Heart right ventricle (tissue), 16 donors: ENCODE data around the gene FZD2. TPM values are rescaled to one million over a fixed set of nuclear protein-coding genes. Genes with fewer than 3 reads are reported as not detected.

Experiments used
- ATAC-seq, 8 donors: fragments of 200-7000 bp; cut with Tn5 transposase; one replicate each; pipeline ENCODE4 v1.9.1; 2020; ENCODE audit warnings: mild to moderate bottlenecking in 8 of 8, moderate library complexity in 8 of 8, moderate number of reproducible peaks in 1 of 8
- DNase-seq, 2 donors: peaks; one replicate each; pipeline ENCODE4 v3.0.0-alpha.2; 2020
- H3K27ac ChIP-seq, 10 donors: fragments of 200-600 bp; sonication (generic) in 2 of 10; one replicate each; pipeline versions ENCODE4 v1.5.0 to v1.8.0; 2020 to 2022; ENCODE audit warnings: mild to moderate bottlenecking in 3 of 10
- H3K27me3 ChIP-seq, 7 donors: fragments of 200-600 bp; one replicate each; pipeline ENCODE4 v1.8.0; 2021 to 2022; ENCODE audit warnings: mild to moderate bottlenecking in 2 of 7
- H3K36me3 ChIP-seq, 9 donors: fragments of 200-600 bp; sonication (generic) in 1 of 9; one replicate each; pipeline versions ENCODE4 v1.5.0 to v1.8.0; 2020 to 2022; ENCODE audit warnings: mild to moderate bottlenecking in 2 of 9
- H3K4me1 ChIP-seq, 9 donors: fragments of 200-600 bp; sonication (generic) in 1 of 9; one replicate each; pipeline versions ENCODE4 v1.5.0 to v1.8.0; 2020 to 2022; ENCODE audit warnings: mild to moderate bottlenecking in 4 of 9
- H3K4me3 ChIP-seq, 10 donors: fragments of 200-600 bp; sonication (generic) in 2 of 10; one replicate each; pipeline versions ENCODE4 v1.5.0 to v1.8.0; 2020 to 2022; ENCODE audit warnings: mild to moderate bottlenecking in 7 of 10, moderate library complexity in 2 of 10
- H3K9me3 ChIP-seq, 11 donors: fragments of 200-600 bp in 10 of 11; sonication (generic) in 2 of 11; one replicate each; pipeline versions ENCODE4 v1.5.0 to v1.8.0; 2013 to 2022; ENCODE audit warnings: mild to moderate bottlenecking in 2 of 11, control low read depth in 1 of 11, moderate library complexity in 1 of 11
- CTCF ChIP-seq, 9 donors: fragments of 200-600 bp; sonication (generic) in 2 of 9; IDR thresholded peaks; one replicate each; pipeline versions ENCODE4 v1.5.0 to v1.8.0; 2021 to 2022; ENCODE audit warnings: antibody characterized with exemption in 9 of 9, mild to moderate bottlenecking in 5 of 9, moderate library complexity in 1 of 9
- WGBS, 2 donors: extraction: QIAGEN DNeasy Blood & Tissue Kit; methylation state at CpG; one replicate each; pipeline ENCODE4 v1.1.7; 2013; ENCODE audit warnings: inconsistent platforms in 1 of 2; 5-methylcytosine and 5-hydroxymethylcytosine counted together
- intact Hi-C, 10 donors: fragments of 100-400 bp; cut with DNase I; formaldehyde crosslinking; loops; one replicate each; pipeline versions ENCODE4 v1.11.1 to v1.14.2; 2022
- polyA plus RNA-seq, 2 donors: library from polyadenylated mRNA; stranded (reverse); fragments of 200-250 nt; gene quantifications; one replicate each; pipeline ENCODE4 v1.2.3, GENCODE V29; 2013
- total RNA-seq, 10 donors: library from RNA; stranded (reverse); fragmentation: NEBNext Ultra II Directional in 3 of 10; extraction: Animal tissue kit (Norgen Biotek cat#: 25700) in 3 of 10; gene quantifications; one replicate each; pipeline versions ENCODE4 v1.2.1 to v1.2.4, GENCODE V29; 2021 to 2023
- donor health status: Arrhythmogenic right ventricular cardiomyopathy.
- donor health status: ischemic (EF 13 %, LVEDD 7.1; RV severe dilation, severe dysfunction).
- donor health status: healthy with polysubstance abuse.
- donor health status: DM: no; HTN: yes; CAD: no.
- donor health status: DM: no; HTN: no; CAD: no.
- donor health status: ischemic (EF 25% LVEDD 6.9; RV normal size, moderate dysfunction).
- donor health status: ischemic (EF 25% LVEDD 5.7; RV mildly dilated, moderate dysfunction).
- donor health status: healthy.
- donor health status: DM: yes; HTN: yes; CAD: no.
- donor health status: Ischemic cardiomyopathy.
- donor health status: ischemic (EF 35%, LVEDD 5.7; RV mildly dilated, moderate dysfunction).
- donor health status: nonischemic (EF 11% LVEDD 7.7; RV severe dilation, severe dysfunction).
- donor health status: DM: yes; HTN: yes; CAD: no.
- donor health status: PGD.
- donor health status: ischemic (EF 29% LVEDD 5.4; RV normal size, mild dysfunction).
- donor health status: nonischemic (EF 23%, LVEDD 6.1; RV moderate dilation, normal function).

The FZD2 gene
- total and polyA plus RNA-seq, 12 donors = 0.92 to 6.9 (median 3.2) TPM

- intact Hi-C loops = loop anchor here in 2 of 10 donors (10.0 kb wide), 1 partner anchor 135 kb away; no protein-coding TSS in a partner anchor
- peaks cover 0 to 19% (median 0%) of the 10 kb centered on the region in 9 donors for H3K4me1 ChIP-seq
- WGBS, 2 donors = 43 to 53% methylated on average over 13 to 15 of the region's 15 CpGs
- H3K9me3 ChIP-seq = no peaks in the 10 kb centered on the region
- no peaks in the 10 kb centered on the region for H3K36me3 ChIP-seq
- H3K27me3 ChIP-seq = peaks cover 0 to 43% (median 31%) of the 10 kb centered on the region in 7 donors
- ATAC-seq (no peak), DNase-seq (no peak)
- no peak overlapping the region for H3K4me3 ChIP-seq
- no peak overlapping the region for H3K27ac ChIP-seq
- no peak for TF ChIP-seq CTCF (IDR thresholded peaks at IDR 0.05)
These were observed 17.6 kb upstream of the FZD2 start for GRCh38 chr17:44539673-44540072.

GRCh38 chr17:44540246-44541084 lies 16.8 kb upstream of the FZD2 start:
- H3K27me3 ChIP-seq = peaks cover 0 to 48% (median 34%) of the 10 kb centered on the region in 7 donors
- intact Hi-C loops = no loop called here

GRCh38 chr17:44541884-44542581 lies 15.3 kb upstream of the FZD2 start:
- intact Hi-C loops = no loop called here
- Histone ChIP-seq H3K36me3 (no peaks in the 10 kb centered on the region), H3K4me1 (peaks cover 0 to 11% (median 0%) of the 10 kb centered on the region in 9 donors), H3K27ac (no peak overlapping the region), H3K9me3 (no peaks in the 10 kb centered on the region), H3K27me3 (peaks cover 0 to 48% (median 34%) of the 10 kb centered on the region in 7 donors), H3K4me3 (no peak overlapping the region)
- 60 to 61% methylated on average over 8 of the region's 8 CpGs for WGBS, 2 donors
- ATAC-seq (no peak), DNase-seq (no peak)
- no peak for TF ChIP-seq CTCF (IDR thresholded peaks at IDR 0.05)

More at GRCh38 chr17:44540246-44541084, 16.8 kb upstream of the FZD2 start:
- H3K27ac ChIP-seq = no peak overlapping the region
- no peaks in the 10 kb centered on the region for H3K36me3 ChIP-seq
- ATAC-seq (no peak), DNase-seq (no peak)
- H3K9me3 ChIP-seq = no peaks in the 10 kb centered on the region
- peaks cover 0 to 18% (median 0%) of the 10 kb centered on the region in 9 donors for H3K4me1 ChIP-seq
- 79 to 86% methylated on average over 11 of the region's 11 CpGs for WGBS, 2 donors
- H3K4me3 ChIP-seq = no peak overlapping the region
- no peak for TF ChIP-seq CTCF (IDR thresholded peaks at IDR 0.05)

DNA sequence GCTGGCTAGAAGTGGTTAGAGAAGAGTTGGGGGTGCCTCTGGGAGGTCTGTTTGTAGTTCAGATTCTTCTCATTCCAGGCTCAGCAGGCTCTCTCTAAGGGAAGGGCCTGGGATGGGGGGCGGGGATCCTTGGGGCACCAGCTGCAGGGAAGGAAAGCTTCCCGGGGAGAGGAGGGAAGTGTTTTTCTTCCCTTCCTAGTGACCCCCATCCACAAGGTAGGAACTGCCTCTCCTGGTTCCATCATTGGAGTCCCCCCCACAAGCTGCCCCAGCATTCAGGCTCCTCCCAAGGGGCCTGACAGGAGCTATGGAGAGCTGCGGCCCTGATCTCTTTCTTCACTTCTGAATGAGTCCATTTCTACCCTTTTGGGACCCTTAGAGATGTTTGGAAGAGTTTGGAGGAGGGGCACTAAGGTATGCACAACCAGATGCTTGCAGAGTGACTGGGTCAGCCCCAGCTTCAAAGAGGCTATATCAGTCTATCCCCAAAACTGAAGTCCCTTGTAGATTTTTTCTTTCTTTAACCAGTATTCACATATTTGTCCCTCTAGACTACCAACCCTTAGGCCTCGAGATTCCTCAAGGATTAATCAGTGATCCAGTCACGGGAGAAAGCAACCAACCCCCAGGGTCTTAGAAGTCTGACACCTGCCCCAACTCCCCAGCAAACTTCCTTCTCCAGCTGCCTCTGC lies 13.9 kb upstream of the FZD2 start:
- Histone ChIP-seq H3K36me3 (no peaks in the 10 kb centered on the region), H3K4me3 (no peak overlapping the region), H3K4me1 (peaks cover 0 to 20% (median 0%) of the 10 kb centered on the region in 9 donors), H3K27me3 (peaks cover 0 to 48% (median 34%) of the 10 kb centered on the region in 7 donors), H3K27ac (no peak overlapping the region), H3K9me3 (no peaks in the 10 kb centered on the region)
- no peak for ATAC-seq
- no peak for DNase-seq
- intact Hi-C loops = no loop called here
- 47 to 71% methylated on average over 5 of the region's 5 CpGs for WGBS, 2 donors
- no peak for TF ChIP-seq CTCF (IDR thresholded peaks at IDR 0.05)
